Measurements from ENCODE around the gene DMD.

Gene DMD

DNA sequence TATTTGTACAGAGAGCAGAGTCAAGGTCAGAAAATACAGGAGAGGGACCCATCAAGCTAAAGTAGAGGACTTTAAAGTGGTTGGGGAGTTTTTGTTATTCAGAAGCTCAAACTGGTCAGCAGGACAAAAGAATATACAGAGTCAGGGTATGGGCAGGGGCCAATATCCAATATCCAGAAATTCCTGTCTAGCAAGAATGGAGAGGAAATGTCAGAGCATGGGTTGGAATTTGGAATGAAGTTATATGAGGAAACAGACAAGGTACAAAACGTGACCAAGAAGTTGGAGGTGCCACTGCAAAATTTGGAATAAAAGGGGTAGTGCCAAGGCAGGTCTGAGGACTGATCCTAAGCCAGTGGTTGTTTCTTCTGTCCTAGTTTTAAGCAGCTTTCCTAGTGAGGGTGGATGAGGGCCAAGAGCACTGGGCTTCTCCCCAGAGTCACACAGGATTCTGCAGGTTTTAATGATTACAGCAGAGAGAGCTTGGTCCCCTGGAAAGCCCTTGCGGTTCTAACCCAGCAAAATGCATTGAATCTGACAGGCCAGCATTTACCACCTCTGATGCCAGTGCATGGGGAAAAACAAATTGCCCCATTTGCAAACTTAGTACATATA is 1834.8 kb downstream of the DMD start:
- no peak for DNase-seq

DNA sequence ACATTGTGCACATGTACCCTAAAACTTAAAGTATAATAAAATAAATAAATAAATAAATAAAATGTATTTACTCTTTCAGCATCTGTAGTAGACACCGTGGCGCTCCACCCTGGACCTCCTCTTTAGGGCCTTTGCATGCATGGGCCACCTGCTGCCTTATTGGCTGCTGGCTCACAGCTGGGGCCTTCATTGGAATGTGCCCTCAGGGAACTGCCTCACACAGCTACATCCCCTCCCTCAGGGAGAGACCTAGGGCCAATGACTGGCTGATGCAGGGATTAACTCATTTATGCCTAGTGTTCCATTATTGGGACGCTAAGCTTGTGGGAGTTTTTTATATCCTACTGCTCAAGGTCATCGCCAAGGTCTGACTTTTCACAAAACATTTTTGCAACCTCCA is 1836.6 kb downstream of the DMD start:
- no peak for DNase-seq

GRCh38 chrX:31371956-31372355 is 1839.4 kb downstream of the DMD start:
- DNase-seq = no peak

GRCh38 chrX:31367816-31368215 is 1843.5 kb downstream of the DMD start:
- DNase-seq = no peak

DNA sequence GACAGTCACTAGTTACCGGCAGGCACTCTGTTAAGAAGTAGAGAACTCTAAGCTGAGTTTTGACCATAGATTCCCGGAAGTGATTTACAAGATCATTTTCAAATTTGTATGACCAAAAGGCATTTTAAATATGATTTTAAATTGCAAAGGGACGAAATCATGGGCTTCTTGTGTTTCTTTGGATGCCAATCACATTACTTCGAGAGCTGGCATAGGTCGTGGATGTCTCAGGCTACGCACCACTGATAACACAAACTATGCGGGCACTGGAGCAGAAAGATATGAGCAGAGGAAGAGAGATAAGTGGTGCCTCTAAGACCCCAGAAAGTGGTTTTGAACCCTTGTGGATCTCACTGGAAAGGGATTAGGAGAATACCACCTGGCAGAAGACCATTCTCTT is 1845.3 kb downstream of the DMD start:
- DNase-seq = peak; percentile 41

DNA sequence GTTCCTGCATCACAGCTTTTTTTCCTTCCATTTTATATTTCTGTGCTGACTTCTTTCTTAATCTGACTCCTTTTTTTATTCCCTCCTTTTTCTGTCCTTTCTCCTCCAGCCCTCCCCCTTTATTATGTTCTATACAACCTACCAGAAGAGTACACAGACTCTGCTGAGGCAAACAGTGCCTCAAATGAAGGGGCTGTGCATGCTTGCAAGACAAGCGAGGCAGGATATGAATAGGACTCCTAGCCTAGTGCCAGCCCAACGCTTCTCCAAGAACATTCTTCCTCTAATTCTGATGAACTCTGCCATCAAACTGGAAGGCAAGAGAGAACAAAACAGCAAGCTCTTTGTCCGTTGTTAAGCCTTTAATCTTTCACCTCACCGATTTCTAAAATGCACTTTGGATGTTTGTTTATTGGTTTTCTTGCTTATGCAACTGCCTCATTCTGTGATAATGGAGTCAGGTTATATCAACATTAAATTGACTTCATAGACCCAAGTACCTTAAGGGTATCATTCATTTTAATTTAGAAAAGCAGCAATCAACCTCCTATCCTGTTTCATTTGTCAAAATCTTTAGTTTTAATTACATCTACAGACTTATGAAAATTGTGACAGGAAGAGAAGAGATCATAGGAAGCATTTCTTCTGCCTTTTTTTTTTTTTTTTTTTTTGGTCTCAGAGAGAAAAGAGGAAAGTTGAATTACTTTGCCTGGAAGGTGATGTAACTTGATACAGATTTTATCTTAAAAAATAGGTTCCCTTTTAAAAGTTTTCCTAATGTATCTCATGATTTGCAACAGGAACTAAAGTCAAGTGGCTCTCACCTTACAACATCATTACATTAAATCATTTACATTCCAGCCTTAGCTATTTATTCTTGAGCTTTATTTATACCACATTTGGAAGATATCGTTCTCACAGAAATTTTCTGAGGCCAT is 1854.8 kb downstream of the DMD start:
- no peak for DNase-seq

DNA sequence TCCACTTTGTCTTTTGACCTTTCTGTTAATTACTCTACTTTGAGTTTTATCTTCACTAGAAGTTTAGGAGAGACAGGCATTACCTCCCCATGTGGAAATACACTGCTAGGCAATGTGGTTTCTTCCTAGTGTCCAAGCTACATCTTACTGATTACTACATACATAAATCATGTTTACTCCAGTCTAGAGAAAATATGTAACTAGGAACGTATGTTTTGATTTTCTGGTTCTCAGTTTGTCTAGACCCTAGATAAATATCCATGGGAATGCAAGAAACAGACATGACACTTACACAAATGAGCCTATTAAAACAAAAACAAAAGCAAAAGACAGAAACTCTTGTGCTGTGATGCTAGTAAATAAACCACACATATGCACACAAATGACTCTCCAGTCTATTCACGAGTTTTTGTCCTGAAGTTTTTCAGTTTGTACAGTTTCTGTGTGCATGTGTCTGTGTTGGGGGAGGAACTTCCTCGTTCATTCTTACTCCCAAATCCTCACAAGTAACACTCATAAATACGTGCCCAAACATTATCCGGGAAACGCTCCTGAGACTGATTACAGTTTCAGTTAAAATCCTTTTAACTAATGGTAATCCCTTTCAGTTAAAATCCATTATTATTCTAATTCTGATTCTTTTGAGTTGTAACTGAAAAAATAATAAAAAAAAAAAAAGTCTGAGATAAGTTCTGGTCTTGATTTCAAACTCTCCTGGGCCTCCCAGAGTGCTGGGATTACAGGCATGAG is 1856.0 kb downstream of the DMD start:
- no peak for DNase-seq

DNA sequence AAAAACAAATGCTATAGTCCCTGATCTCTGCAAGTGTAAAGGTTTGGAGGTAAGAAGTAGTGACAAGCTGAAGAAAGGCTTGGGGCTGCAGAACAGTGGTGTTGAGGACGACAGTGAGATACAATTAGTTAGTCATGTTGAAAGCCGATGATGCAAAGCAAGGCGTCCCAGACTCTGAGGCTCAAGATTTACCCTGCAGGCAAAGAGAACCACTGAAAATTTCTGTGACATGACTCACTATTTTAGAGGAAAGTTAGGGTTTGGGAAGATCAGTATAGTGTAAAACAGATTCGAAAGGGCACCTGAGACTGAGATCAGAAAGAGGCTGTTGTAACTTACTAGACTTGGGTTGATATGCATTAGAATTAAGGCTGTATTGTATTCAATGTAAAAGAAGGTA is 1858.3 kb downstream of the DMD start:
- peak; percentile 51 for DNase-seq

DNA sequence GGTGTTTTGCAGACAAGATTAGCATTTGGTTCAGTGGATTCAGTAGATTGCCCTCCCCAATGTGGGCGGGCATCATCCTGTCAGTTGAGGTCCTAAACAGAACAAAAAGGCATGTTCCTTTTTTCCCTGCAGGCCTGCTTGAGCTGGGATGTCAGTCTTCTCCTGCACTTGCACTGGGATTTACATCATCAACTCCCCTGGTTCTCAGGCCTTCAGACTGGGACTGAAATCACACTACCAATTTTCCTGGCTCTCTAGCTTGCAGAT is 1860.6 kb downstream of the DMD start:
- no peak for DNase-seq

- DNase-seq = no peak
These were observed 1861.8 kb downstream of the DMD start for GRCh38 chrX:31349515-31349914.

- DNase-seq = no peak
These were observed 1870.8 kb downstream of the DMD start for GRCh38 chrX:31340587-31340986.

GRCh38 chrX:31338991-31339350 is 1872.4 kb downstream of the DMD start:
- DNase-seq = no peak

DNA sequence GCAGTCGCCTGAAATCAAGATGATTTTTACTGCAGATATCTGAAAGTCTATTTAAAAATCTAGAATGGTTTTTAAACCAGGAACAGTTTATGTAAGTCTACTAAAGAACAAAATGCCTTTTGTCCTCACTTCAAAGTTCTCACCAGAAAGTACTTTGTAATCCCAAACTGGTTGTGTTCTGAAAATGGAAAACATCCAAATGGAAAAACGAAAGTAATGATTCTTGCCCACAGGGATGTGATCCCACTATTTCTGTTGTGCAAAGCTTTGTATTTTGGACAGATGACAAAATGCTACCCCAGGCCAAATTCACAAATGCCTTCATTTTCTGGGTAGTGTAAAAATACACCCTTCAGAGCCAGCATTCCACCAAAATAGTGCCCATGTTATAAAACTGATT is 1874.0 kb downstream of the DMD start:
- no peak for DNase-seq

DNA sequence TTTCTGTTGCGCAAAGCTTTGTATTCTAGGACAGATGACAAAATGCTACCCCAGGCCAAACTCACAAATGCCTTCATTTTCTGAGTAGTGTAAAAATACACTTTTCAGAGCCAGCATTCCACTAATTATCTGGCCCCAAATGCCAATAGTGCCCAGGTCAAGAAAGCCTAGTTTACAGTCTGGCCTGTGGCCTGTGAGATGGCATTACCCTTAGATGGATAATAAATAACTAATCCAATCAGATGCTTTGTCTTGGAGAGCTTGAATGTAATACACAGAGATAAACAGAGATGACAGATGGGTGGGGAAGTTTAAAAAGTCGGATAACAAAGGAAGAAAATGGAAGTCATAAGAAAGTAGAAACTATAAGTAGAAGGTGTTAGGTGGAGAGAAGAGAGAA is 1874.9 kb downstream of the DMD start:
- DNase-seq = no peak

DNA sequence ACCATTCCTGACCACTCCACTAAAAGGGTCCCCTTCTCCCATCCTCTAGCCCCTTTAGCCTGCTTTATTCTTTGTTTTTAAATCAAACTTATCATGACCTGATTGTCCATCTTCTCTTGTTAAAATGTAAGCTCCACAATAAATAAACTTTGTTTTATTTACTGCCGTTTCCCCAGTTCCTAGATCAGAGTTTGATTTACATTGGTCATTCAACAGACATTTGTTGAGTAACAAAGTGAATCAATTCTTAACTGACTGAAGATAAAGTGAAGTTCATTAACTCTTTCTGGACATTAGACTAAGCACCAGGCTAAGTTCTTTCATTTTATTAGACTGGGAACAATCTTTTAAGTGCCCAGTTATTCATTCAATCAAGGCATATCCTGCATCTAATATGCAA is 1876.4 kb downstream of the DMD start:
- DNase-seq = no peak

GRCh38 chrX:31333165-31333831 is 1878.1 kb downstream of the DMD start:
- peak; percentile 60 for DNase-seq

DNA sequence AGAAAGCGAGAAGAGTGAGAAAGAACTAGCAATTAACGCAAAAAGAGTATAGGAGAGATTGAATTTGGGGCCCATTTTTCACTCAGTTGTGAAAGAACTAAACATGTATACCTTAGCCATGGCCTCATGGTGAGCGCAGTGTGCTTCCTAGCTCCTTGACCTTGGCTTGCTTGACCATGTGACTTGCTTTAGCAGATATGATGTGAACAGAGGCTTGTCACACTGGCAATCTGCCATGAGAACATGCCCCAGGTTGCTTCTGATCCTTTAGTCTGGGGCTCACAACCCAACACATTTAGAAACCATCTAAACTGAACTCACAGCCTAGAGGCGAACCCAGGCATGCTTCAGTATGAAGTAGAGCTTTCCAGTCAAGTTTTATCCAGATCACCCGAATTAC is 1879.4 kb downstream of the DMD start:
- no peak for DNase-seq

- no peak for DNase-seq
These were observed 1880.3 kb downstream of the DMD start for GRCh38 chrX:31331015-31331414.

DNA sequence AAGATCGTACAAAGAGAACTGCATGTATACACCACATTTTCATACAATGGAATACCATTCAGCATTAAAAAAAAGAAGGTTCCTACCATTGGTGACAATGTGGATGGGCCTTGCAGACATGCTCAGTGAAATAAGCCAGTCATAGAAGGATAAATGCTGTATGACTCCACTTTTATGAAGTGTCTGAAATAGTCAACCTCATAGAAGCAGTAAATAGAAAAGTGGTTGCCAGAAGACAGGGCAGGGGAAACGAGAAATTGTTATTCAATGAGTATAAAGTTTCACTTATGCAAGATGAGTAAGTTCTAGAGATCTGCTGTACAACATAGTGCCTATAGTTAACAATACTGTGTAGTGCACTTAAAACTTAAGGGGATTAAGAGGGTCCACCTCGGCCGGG is 1882.1 kb downstream of the DMD start:
- DNase-seq = no peak

- no peak for DNase-seq
These were observed 1887.7 kb downstream of the DMD start for GRCh38 chrX:31323658-31324057.

- no peak for DNase-seq
These were observed 1890.6 kb downstream of the DMD start for GRCh38 chrX:31320740-31321139.

DNA sequence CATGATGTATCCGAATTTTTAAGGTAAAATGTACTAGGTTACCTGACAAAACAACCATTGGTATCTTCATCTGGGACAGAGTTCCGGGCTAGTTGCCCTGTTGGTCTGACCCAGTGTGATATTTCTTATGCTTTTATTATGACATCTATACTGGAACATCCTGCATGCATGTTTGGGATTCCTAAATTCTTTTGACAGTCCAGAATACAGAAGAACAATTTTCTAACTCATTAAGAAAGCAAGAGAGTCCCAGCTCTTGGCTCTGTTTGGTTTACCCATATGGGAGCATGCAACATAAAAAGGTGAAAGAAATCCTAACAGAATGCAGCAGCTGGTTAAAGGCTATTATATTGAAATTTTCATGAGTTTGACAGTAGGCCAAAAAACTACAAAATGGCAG is 1891.8 kb downstream of the DMD start:
- DNase-seq = no peak

GRCh38 chrX:31318866-31319265 is 1892.5 kb downstream of the DMD start:
- no peak for DNase-seq

All from kidney glomerular epithelial cell (primary cell).